ENCODE measurements around the gene LAMB1. TPM values are rescaled to one million over a fixed set of nuclear protein-coding genes. Genes with fewer than 3 reads are reported as not detected.

LAMB1 gene
- total RNA-seq, 1 experiment from 2014 or later: 101 TPM

DNA sequence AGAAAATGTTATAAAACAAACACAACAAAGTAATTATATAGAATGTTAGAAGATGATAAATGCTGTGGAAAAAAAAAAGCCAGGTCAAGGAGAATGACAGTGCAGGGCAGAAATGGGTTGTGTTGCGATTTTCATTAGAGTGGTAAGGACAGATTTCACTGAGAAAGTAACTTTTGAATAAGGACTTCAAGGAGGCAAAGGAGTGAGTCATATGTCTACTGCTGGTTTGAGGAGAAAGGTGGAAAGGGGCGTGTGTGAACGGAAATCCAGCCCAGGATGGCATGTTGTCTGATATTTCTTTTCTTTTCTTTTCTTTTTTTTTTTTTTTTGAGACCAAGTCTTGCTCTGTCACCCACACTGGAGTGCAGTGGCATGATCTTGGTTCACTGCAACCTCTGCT lies 124.3 kb downstream of the LAMB1 start (continued):
- TF ChIP-seq, protein P1, sequence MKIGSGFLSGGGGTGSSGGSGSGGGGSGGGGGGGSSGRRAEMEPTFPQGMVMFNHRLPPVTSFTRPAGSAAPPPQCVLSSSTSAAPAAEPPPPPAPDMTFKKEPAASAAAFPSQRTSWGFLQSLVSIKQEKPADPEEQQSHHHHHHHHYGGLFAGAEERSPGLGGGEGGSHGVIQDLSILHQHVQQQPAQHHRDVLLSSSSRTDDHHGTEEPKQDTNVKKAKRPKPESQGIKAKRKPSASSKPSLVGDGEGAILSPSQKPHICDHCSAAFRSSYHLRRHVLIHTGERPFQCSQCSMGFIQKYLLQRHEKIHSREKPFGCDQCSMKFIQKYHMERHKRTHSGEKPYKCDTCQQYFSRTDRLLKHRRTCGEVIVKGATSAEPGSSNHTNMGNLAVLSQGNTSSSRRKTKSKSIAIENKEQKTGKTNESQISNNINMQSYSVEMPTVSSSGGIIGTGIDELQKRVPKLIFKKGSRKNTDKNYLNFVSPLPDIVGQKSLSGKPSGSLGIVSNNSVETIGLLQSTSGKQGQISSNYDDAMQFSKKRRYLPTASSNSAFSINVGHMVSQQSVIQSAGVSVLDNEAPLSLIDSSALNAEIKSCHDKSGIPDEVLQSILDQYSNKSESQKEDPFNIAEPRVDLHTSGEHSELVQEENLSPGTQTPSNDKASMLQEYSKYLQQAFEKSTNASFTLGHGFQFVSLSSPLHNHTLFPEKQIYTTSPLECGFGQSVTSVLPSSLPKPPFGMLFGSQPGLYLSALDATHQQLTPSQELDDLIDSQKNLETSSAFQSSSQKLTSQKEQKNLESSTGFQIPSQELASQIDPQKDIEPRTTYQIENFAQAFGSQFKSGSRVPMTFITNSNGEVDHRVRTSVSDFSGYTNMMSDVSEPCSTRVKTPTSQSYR (CRISPR knock-in tag; IDR thresholded peaks at IDR 0.05): no peak
- TF ChIP-seq, protein P2, sequence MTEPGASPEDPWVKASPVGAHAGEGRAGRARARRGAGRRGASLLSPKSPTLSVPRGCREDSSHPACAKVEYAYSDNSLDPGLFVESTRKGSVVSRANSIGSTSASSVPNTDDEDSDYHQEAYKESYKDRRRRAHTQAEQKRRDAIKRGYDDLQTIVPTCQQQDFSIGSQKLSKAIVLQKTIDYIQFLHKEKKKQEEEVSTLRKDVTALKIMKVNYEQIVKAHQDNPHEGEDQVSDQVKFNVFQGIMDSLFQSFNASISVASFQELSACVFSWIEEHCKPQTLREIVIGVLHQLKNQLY (CRISPR knock-in tag; IDR thresholded peaks at IDR 0.05): no peak
- TF ChIP-seq ZNF423 (CRISPR knock-in tag; IDR thresholded peaks at IDR 0.05) (no peak), TEAD4 (CRISPR knock-in tag; IDR thresholded peaks at IDR 0.05) (no peak), NFE2L1 (CRISPR knock-in tag; IDR thresholded peaks at IDR 0.05) (no peak), RORB (CRISPR knock-in tag; IDR thresholded peaks at IDR 0.05) (no peak), FOXJ3 (CRISPR knock-in tag; IDR thresholded peaks at IDR 0.05; ENCODE audit: borderline replicate concordance) (no peak), ZNF121 (CRISPR knock-in tag; IDR thresholded peaks at IDR 0.05) (no peak)
- TF ChIP-seq, protein P3, sequence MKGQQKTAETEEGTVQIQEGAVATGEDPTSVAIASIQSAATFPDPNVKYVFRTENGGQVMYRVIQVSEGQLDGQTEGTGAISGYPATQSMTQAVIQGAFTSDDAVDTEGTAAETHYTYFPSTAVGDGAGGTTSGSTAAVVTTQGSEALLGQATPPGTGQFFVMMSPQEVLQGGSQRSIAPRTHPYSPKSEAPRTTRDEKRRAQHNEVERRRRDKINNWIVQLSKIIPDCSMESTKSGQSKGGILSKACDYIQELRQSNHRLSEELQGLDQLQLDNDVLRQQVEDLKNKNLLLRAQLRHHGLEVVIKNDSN (CRISPR knock-in tag; IDR thresholded peaks at IDR 0.05): no peak
- TF ChIP-seq, protein P4, sequence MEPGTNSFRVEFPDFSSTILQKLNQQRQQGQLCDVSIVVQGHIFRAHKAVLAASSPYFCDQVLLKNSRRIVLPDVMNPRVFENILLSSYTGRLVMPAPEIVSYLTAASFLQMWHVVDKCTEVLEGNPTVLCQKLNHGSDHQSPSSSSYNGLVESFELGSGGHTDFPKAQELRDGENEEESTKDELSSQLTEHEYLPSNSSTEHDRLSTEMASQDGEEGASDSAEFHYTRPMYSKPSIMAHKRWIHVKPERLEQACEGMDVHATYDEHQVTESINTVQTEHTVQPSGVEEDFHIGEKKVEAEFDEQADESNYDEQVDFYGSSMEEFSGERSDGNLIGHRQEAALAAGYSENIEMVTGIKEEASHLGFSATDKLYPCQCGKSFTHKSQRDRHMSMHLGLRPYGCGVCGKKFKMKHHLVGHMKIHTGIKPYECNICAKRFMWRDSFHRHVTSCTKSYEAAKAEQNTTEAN (CRISPR knock-in tag; IDR thresholded peaks at IDR 0.05): no peak

DNA sequence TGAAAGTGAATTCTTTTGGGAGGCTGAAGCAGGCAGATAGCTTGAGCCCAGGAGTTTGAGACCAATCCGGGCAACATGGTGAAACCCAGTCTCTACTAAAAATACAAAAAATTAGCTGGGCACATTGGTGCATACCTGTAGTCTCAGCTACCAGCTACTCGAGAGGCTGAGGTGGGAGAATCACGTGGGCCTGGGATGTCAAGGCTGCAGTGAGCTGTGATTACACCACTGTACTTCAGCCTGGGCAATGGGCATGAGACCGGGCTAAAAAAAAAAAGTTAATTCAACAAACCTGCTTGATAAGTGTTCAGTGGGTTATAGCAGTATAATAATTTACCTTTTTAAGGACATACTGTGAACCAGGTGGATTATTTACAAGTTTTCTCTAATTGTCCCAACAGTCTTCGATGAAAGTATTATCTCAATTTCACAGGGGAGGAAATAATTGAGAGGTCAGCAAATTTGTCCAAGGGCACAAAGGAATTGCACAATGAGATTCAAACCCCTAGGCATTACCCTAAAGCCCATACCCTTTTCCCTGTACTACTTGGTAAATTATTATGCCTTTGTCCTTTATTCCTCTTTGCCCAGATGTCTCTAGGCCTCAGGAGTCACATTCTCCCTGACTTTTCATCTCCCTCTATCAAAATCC lies 125.1 kb downstream of the LAMB1 start:
- H3K9me3 Mint-ChIP-seq: no peaks in the 10 kb centered on the region
- ChIA-PET POLR2A (no interaction called here), CTCF (interaction anchor here (1.0 to 1.5 kb wide), 2 partner anchors 134 to 268 kb away, joined by 3 to 10 read pairs; partner anchors contain the start of gene CBLL1)
- no peak for TF ChIP-seq CBFB (CRISPR knock-in tag; IDR thresholded peaks at IDR 0.05; ENCODE audit: low read depth)
- no peak for TF ChIP-seq SOX15 (CRISPR knock-in tag; IDR thresholded peaks at IDR 0.05)
- TF ChIP-seq, protein P5, sequence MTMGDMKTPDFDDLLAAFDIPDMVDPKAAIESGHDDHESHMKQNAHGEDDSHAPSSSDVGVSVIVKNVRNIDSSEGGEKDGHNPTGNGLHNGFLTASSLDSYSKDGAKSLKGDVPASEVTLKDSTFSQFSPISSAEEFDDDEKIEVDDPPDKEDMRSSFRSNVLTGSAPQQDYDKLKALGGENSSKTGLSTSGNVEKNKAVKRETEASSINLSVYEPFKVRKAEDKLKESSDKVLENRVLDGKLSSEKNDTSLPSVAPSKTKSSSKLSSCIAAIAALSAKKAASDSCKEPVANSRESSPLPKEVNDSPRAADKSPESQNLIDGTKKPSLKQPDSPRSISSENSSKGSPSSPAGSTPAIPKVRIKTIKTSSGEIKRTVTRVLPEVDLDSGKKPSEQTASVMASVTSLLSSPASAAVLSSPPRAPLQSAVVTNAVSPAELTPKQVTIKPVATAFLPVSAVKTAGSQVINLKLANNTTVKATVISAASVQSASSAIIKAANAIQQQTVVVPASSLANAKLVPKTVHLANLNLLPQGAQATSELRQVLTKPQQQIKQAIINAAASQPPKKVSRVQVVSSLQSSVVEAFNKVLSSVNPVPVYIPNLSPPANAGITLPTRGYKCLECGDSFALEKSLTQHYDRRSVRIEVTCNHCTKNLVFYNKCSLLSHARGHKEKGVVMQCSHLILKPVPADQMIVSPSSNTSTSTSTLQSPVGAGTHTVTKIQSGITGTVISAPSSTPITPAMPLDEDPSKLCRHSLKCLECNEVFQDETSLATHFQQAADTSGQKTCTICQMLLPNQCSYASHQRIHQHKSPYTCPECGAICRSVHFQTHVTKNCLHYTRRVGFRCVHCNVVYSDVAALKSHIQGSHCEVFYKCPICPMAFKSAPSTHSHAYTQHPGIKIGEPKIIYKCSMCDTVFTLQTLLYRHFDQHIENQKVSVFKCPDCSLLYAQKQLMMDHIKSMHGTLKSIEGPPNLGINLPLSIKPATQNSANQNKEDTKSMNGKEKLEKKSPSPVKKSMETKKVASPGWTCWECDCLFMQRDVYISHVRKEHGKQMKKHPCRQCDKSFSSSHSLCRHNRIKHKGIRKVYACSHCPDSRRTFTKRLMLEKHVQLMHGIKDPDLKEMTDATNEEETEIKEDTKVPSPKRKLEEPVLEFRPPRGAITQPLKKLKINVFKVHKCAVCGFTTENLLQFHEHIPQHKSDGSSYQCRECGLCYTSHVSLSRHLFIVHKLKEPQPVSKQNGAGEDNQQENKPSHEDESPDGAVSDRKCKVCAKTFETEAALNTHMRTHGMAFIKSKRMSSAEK (CRISPR knock-in tag; IDR thresholded peaks at IDR 0.05; ENCODE audit: borderline replicate concordance): no peak
- no peak for TF ChIP-seq CREB1 (CRISPR knock-in tag; IDR thresholded peaks at IDR 0.05)
- TF ChIP-seq, protein P6, sequence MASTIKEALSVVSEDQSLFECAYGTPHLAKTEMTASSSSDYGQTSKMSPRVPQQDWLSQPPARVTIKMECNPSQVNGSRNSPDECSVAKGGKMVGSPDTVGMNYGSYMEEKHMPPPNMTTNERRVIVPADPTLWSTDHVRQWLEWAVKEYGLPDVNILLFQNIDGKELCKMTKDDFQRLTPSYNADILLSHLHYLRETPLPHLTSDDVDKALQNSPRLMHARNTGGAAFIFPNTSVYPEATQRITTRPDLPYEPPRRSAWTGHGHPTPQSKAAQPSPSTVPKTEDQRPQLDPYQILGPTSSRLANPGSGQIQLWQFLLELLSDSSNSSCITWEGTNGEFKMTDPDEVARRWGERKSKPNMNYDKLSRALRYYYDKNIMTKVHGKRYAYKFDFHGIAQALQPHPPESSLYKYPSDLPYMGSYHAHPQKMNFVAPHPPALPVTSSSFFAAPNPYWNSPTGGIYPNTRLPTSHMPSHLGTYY (CRISPR knock-in tag; IDR thresholded peaks at IDR 0.05): no peak
- TF ChIP-seq NR2C2 (CRISPR knock-in tag; IDR thresholded peaks at IDR 0.05): no peak
- DNase-seq (ENCODE audit: low spot score) (no peak), ATAC-seq (no peak)
- no peaks in the 10 kb centered on the region for H3K27me3 Mint-ChIP-seq (ENCODE audit: low read depth)
- H3K36me3 Mint-ChIP-seq: no peaks in the 10 kb centered on the region
- H3K27ac Mint-ChIP-seq: no peak overlapping the region
- no peak overlapping the region for H3K4me3 Mint-ChIP-seq
- H3K4me1 Mint-ChIP-seq: no peaks in the 10 kb centered on the region; the same call in 1 of the 2 replicates
